Liver (tissue), 9 donors: Measurements from ENCODE around the gene CHCT1. TPM values are rescaled to one million over a fixed set of nuclear protein-coding genes. Genes with fewer than 3 reads are reported as not detected.

ENCODE experiments used
- DNase-seq: peaks from one replicate; pipeline ENCODE4 v3.0.0-alpha.2; 2017; ENCODE audit warnings: low spot score
- H3K27ac ChIP-seq, 2 donors: one replicate each; pipeline ENCODE4 v1.7.0; 2013; ENCODE audit warnings: inconsistent platforms in 2 of 2, low read length in 2 of 2, control low read depth in 1 of 2, low read depth in 1 of 2, mild to moderate bottlenecking in 1 of 2
- H3K27me3 ChIP-seq, 4 donors: one replicate each; pipeline versions ENCODE4 v1.6.1 to v1.7.0; 2013; ENCODE audit warnings: low read length in 3 of 4, inconsistent platforms in 1 of 4, mild to moderate bottlenecking in 1 of 4, moderate library complexity in 1 of 4; ENCODE audit not compliant: control insufficient read depth in 4 of 4, insufficient read depth in 4 of 4
- H3K36me3 ChIP-seq, 4 donors: one replicate each; pipeline versions ENCODE4 v1.6.1 to v1.7.0; 2013; ENCODE audit warnings: low read length in 3 of 4, mild to moderate bottlenecking in 3 of 4, low read depth in 1 of 4, moderate library complexity in 1 of 4; ENCODE audit not compliant: control insufficient read depth in 4 of 4, insufficient read depth in 3 of 4
- H3K4me1 ChIP-seq, 4 donors: one replicate each; pipeline versions ENCODE4 v1.6.1 to v1.7.0; 2013; ENCODE audit warnings: low read length in 3 of 4, mild to moderate bottlenecking in 3 of 4, moderate library complexity in 1 of 4; ENCODE audit not compliant: control insufficient read depth in 4 of 4, insufficient read depth in 4 of 4
- H3K4me3 ChIP-seq, 3 donors: one replicate each; pipeline versions ENCODE4 v1.6.1 to v1.7.0; 2013; ENCODE audit warnings: low read length in 3 of 3, control low read depth in 1 of 3, low read depth in 1 of 3, mild to moderate bottlenecking in 1 of 3
- H3K9ac ChIP-seq, 2 donors: one replicate each; pipeline ENCODE4 v1.7.0; 2013; ENCODE audit warnings: low read length in 2 of 2, mild to moderate bottlenecking in 2 of 2, moderate library complexity in 2 of 2, control low read depth in 1 of 2, low read depth in 1 of 2
- H3K9me3 ChIP-seq, 4 donors: one replicate each; pipeline versions ENCODE4 v1.6.1 to v1.7.0; 2013; ENCODE audit warnings: low read length in 3 of 4; ENCODE audit not compliant: control insufficient read depth in 4 of 4
- CTCF ChIP-seq: fragments of 150-350 bp; IDR thresholded peaks from 2 replicates; pipeline ENCODE4 v1.5.1; 2017; ENCODE audit warnings: improper control_type of control experiment, low read depth, low read length; ENCODE audit not compliant: missing input control
- FOXA1 ChIP-seq: IDR thresholded peaks from 2 replicates; pipeline ENCODE4 v1.6.1; 2016; ENCODE audit warnings: antibody characterized with exemption
- GABPA ChIP-seq, 2 donors: IDR thresholded peaks in 1 of 2; conservative IDR thresholded peaks in 1 of 2; 2 replicates each; pipeline ENCODE4 v1.6.1; 2016; ENCODE audit warnings: antibody characterized with exemption in 2 of 2, mild to moderate bottlenecking in 1 of 2, moderate library complexity in 1 of 2
- NR2F2 ChIP-seq: IDR thresholded peaks from 2 replicates; pipeline ENCODE4 v1.6.1; 2016; ENCODE audit warnings: antibody characterized with exemption
- RAD21 ChIP-seq, 2 donors: IDR thresholded peaks; 2 replicates each; pipeline ENCODE4 v1.6.1; 2016; ENCODE audit warnings: antibody characterized with exemption in 2 of 2, mild to moderate bottlenecking in 2 of 2
- REST ChIP-seq: IDR thresholded peaks from 2 replicates; pipeline ENCODE4 v1.6.1; 2016; ENCODE audit warnings: antibody characterized with exemption, mild to moderate bottlenecking
- RXRA ChIP-seq, 2 donors: IDR thresholded peaks; 2 replicates each; pipeline ENCODE4 v1.6.1; 2017 to 2018; ENCODE audit warnings: antibody characterized with exemption in 2 of 2, mild to moderate bottlenecking in 1 of 2
- TAF1 ChIP-seq: conservative IDR thresholded peaks from 2 replicates; pipeline ENCODE4 v1.6.1; 2016; ENCODE audit warnings: antibody characterized with exemption, mild to moderate bottlenecking
- YY1 ChIP-seq: IDR thresholded peaks from 2 replicates; pipeline ENCODE4 v1.6.1; 2016; ENCODE audit warnings: antibody characterized with exemption, mild to moderate bottlenecking
- ZBTB33 ChIP-seq: IDR thresholded peaks from 2 replicates; pipeline ENCODE4 v1.6.1; 2016; ENCODE audit warnings: antibody characterized with exemption
- WGBS: extraction: QIAGEN DNeasy Blood & Tissue Kit; methylation state at CpG from one replicate; pipeline ENCODE4 v1.1.7; 2013; 5-methylcytosine and 5-hydroxymethylcytosine counted together
- polyA plus RNA-seq, 2 donors: library from polyadenylated mRNA; stranded (reverse) in 1 of 2; unstranded in 1 of 2; fragments of 200-250 nt in 1 of 2; fragments of >200 nt in 1 of 2; fragmentation: Nextera tagmentation in 1 of 2; extraction: Ambion mirVana in 1 of 2; gene quantifications; one replicate each; pipeline versions ENCODE4 v1.2.1 to v1.2.3, GENCODE V29; 2013 to 2015
- total RNA-seq, 2 donors: library from RNA; depleted of rRNA; stranded (reverse); fragments of >200 nt; gene quantifications; one replicate each; pipeline ENCODE4 v1.2.3, GENCODE V29; 2014
- TF ChIP-seq, protein P1 (sequence below): IDR thresholded peaks from 2 replicates; pipeline ENCODE4 v1.6.1; 2016; ENCODE audit warnings: antibody characterized with exemption
- TF ChIP-seq, protein P2 (sequence below): IDR thresholded peaks from 2 replicates; pipeline ENCODE4 v1.6.1; 2016; ENCODE audit warnings: antibody characterized with exemption
- donor health status: healthy.
- donor health status: healthy.
- donor health status: healthy.
- donor health status: healthy.
- donor health status: healthy.

CHCT1 gene
- total and polyA plus RNA-seq, 4 donors = not detected

GRCh38 chr17:60435244-60436167, 13.2 kb downstream of the CHCT1 start:
- peak; percentile 75 for DNase-seq
- H3K36me3 ChIP-seq = no peaks in the 10 kb centered on the region
- H3K27ac ChIP-seq = no peak overlapping the region
- H3K27me3 ChIP-seq = no peaks in the 10 kb centered on the region
- no peak overlapping the region for H3K9ac ChIP-seq
- H3K4me1 ChIP-seq = peaks cover 0 to 5% (median 0%) of the 10 kb centered on the region in 4 donors
- WGBS = 75% methylated on average over 28 of the region's 28 CpGs
- H3K9me3 ChIP-seq = no peaks in the 10 kb centered on the region
- peak; percentile 15 for TF ChIP-seq REST
- TF ChIP-seq GABPA (IDR thresholded peaks at IDR 0.05 in 1 of 2, conservative IDR thresholded peaks at IDR 0.05 in 1 of 2) = no peak
- TF ChIP-seq RAD21 (IDR thresholded peaks at IDR 0.05) = peak; percentile 98 to 99
- TF ChIP-seq ZBTB33 = no peak
- peak; percentile 97 for TF ChIP-seq CTCF
- no peak for TF ChIP-seq RXRA (IDR thresholded peaks at IDR 0.05)
- no peak overlapping the region for H3K4me3 ChIP-seq

DNA sequence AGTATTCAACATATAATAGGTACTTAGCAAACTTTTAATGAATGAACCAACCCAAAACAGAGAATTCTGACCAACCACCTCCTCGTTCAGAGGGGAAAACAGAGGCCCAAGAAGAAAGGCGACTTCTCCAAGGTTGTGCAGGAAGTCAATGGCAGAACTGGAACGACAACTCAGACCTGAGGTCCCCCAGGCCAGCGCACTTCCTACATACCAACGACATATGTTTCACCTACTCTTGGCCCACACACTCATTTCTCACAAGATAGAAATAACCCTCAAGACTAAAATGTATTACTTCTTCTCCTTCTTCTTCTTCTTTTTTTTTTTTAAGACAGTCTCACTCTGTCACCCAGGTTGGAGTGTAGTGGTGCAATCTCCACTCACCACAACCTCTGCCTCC, 14.4 kb downstream of the CHCT1 start:
- no peak for DNase-seq
- H3K27ac ChIP-seq = no peak overlapping the region
- no peak overlapping the region for H3K9ac ChIP-seq
- TF ChIP-seq NR2F2 (no peak), TAF1 (no peak), ZBTB33 (no peak), FOXA1 (no peak), YY1 (no peak), CTCF (no peak)
- TF ChIP-seq, protein P1, sequence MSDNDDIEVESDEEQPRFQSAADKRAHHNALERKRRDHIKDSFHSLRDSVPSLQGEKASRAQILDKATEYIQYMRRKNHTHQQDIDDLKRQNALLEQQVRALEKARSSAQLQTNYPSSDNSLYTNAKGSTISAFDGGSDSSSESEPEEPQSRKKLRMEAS = no peak
- TF ChIP-seq, protein P2, sequence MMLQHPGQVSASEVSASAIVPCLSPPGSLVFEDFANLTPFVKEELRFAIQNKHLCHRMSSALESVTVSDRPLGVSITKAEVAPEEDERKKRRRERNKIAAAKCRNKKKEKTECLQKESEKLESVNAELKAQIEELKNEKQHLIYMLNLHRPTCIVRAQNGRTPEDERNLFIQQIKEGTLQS = no peak
- 62% methylated on average over 5 of the region's 5 CpGs for WGBS
- no peaks in the 10 kb centered on the region for H3K27me3 ChIP-seq
- H3K36me3 ChIP-seq = no peaks in the 10 kb centered on the region
- peaks cover 0 to 5% (median 0%) of the 10 kb centered on the region in 4 donors for H3K4me1 ChIP-seq
- no peaks in the 10 kb centered on the region for H3K9me3 ChIP-seq
- H3K4me3 ChIP-seq = no peak overlapping the region
